Measurements from ENCODE around the gene PRKAR1B.

- TF ChIP-seq CTCF (conservative IDR thresholded peaks at IDR 0.05; ENCODE audit: low read length) (no peak), EZH2phosphoT487 (IDR thresholded peaks at IDR 0.05; ENCODE audit: borderline replicate concordance, low read depth, low read length) (no peak)
Measured at GRCh38 chr7:721619-722248, 5.3 kb downstream of the PRKAR1B start.
